Measurements from ENCODE around the gene SMCHD1.

DNA sequence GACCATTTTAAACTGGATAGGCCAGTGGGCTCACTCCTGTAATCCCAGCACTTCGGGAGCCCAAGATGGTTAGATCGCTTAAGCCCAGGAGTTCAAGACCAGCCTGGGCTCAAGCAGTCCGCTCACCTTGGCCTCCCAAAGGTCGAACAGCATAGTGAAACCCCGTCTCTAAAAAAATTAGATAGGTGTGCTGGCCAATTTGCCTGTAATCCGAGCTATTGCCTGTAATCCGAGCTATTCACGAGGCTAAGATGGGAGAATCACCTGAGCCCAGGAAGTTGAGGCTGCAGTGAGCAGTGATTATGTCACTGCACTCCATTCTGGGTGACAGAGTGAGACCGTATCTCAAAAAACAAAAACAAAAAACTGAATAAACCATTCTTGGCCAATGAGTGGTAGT is 138.6 kb downstream of the SMCHD1 start:
- TF ChIP-seq, protein P1, sequence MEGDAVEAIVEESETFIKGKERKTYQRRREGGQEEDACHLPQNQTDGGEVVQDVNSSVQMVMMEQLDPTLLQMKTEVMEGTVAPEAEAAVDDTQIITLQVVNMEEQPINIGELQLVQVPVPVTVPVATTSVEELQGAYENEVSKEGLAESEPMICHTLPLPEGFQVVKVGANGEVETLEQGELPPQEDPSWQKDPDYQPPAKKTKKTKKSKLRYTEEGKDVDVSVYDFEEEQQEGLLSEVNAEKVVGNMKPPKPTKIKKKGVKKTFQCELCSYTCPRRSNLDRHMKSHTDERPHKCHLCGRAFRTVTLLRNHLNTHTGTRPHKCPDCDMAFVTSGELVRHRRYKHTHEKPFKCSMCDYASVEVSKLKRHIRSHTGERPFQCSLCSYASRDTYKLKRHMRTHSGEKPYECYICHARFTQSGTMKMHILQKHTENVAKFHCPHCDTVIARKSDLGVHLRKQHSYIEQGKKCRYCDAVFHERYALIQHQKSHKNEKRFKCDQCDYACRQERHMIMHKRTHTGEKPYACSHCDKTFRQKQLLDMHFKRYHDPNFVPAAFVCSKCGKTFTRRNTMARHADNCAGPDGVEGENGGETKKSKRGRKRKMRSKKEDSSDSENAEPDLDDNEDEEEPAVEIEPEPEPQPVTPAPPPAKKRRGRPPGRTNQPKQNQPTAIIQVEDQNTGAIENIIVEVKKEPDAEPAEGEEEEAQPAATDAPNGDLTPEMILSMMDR (IDR thresholded peaks at IDR 0.05; ENCODE audit: low read depth, low read length, missing input control): no peak
- TF ChIP-seq GABPA (IDR thresholded peaks at IDR 0.05 in 1 of 2, conservative IDR thresholded peaks at IDR 0.05 in 1 of 2): no peak
- TF ChIP-seq, protein P2, sequence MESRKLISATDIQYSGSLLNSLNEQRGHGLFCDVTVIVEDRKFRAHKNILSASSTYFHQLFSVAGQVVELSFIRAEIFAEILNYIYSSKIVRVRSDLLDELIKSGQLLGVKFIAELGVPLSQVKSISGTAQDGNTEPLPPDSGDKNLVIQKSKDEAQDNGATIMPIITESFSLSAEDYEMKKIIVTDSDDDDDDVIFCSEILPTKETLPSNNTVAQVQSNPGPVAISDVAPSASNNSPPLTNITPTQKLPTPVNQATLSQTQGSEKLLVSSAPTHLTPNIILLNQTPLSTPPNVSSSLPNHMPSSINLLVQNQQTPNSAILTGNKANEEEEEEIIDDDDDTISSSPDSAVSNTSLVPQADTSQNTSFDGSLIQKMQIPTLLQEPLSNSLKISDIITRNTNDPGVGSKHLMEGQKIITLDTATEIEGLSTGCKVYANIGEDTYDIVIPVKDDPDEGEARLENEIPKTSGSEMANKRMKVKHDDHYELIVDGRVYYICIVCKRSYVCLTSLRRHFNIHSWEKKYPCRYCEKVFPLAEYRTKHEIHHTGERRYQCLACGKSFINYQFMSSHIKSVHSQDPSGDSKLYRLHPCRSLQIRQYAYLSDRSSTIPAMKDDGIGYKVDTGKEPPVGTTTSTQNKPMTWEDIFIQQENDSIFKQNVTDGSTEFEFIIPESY (IDR thresholded peaks at IDR 0.05): no peak
- TF ChIP-seq, protein P3, sequence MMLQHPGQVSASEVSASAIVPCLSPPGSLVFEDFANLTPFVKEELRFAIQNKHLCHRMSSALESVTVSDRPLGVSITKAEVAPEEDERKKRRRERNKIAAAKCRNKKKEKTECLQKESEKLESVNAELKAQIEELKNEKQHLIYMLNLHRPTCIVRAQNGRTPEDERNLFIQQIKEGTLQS (IDR thresholded peaks at IDR 0.05): no peak
- TF ChIP-seq EGR1 (IDR thresholded peaks at IDR 0.05; ENCODE audit: low read depth in 2 of 2): no peak
- TF ChIP-seq YY1 (IDR thresholded peaks at IDR 0.05): no peak
- TF ChIP-seq, protein P4, sequence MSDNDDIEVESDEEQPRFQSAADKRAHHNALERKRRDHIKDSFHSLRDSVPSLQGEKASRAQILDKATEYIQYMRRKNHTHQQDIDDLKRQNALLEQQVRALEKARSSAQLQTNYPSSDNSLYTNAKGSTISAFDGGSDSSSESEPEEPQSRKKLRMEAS (IDR thresholded peaks at IDR 0.05): no peak

Data from liver (tissue), 3 donors.